ENCODE measurements around the gene KLHL18.

- no peak for TF ChIP-seq POLR2A (IDR thresholded peaks at IDR 0.05; ENCODE audit: low read length)
- TF ChIP-seq GATA1 (IDR thresholded peaks at IDR 0.05; ENCODE audit: low read depth, low read length) = no peak
These were observed 35.3 kb upstream of the KLHL18 start for GRCh38 chr3:47247131-47248064.
